Glutamatergic neuron (in vitro differentiated cells): ENCODE results near the gene LRGUK. TPM values are rescaled to one million over a fixed set of nuclear protein-coding genes. Genes with fewer than 3 reads are reported as not detected.
"Not testable (repeated sequence)": the region's sequence is repeated elsewhere in the genome, so short reads cannot be mapped to it uniquely, and the experiment has no call there.

ENCODE experiments used
- DNase-seq: peaks from one replicate; pipeline ENCODE4 v3.0.0; 2022
- H3K27ac Mint-ChIP-seq: one replicate; pipeline ENCODE4 v1.8.0; 2020; ENCODE audit warnings: mild to moderate bottlenecking, mixed read lengths, inconsistent platforms; ENCODE audit not compliant: unreplicated experiment
- H3K27me3 Mint-ChIP-seq: one replicate; pipeline ENCODE4 v1.8.0; 2020; ENCODE audit warnings: mild to moderate bottlenecking, moderate library complexity, mixed read lengths, inconsistent platforms; ENCODE audit not compliant: unreplicated experiment
- H3K36me3 Mint-ChIP-seq: one replicate; pipeline ENCODE4 v1.8.0; 2020; ENCODE audit warnings: mild to moderate bottlenecking, mixed read lengths, inconsistent platforms; ENCODE audit not compliant: unreplicated experiment
- H3K4me1 Mint-ChIP-seq: one replicate; pipeline ENCODE4 v1.8.0; 2020; ENCODE audit warnings: mild to moderate bottlenecking, low read depth, mixed read lengths, inconsistent platforms; ENCODE audit not compliant: unreplicated experiment
- H3K4me3 Mint-ChIP-seq: one replicate; pipeline ENCODE4 v1.8.0; 2020; ENCODE audit warnings: mild to moderate bottlenecking, mixed read lengths, inconsistent platforms; ENCODE audit not compliant: unreplicated experiment
- H3K9me3 Mint-ChIP-seq: one replicate; pipeline ENCODE4 v1.8.0; 2020; ENCODE audit warnings: mild to moderate bottlenecking, moderate library complexity, mixed read lengths, inconsistent platforms; ENCODE audit not compliant: unreplicated experiment
- CTCF ChIP-seq: fragments of 200-600 bp; sonication (generic); IDR thresholded peaks from one replicate; pipeline ENCODE4 v1.5.0; 2021; ENCODE audit not compliant: partially characterized antibody, unreplicated experiment
- total RNA-seq: library from RNA; stranded (reverse); fragmentation: NEBNext Ultra II Directional; extraction: Animal tissue kit (Norgen Biotek cat#: 25700); gene quantifications from one replicate; pipeline ENCODE4 v1.2.1, GENCODE V29; 2021; ENCODE audit not compliant: unreplicated experiment

The LRGUK gene
- total RNA-seq, 1 donor from 2014 or later, result 0.81 TPM

- Mint-ChIP-seq H3K27me3 (no peaks in the 10 kb centered on the region), H3K4me3 (no peak overlapping the region), H3K9me3 (no peaks in the 10 kb centered on the region), H3K36me3 (peaks cover 6% of the 10 kb centered on the region), H3K27ac (no peak overlapping the region), H3K4me1 (no peaks in the 10 kb centered on the region)
- TF ChIP-seq CTCF, result no peak
- no peak for DNase-seq
These were observed 162.7 kb downstream of the LRGUK start for GRCh38 chr7:134289841-134290240.

GRCh38 chr7:134290286-134290685 is 163.1 kb downstream of the LRGUK start:
- no peak for DNase-seq
- Mint-ChIP-seq H3K9me3 (no peaks in the 10 kb centered on the region), H3K27ac (no peak overlapping the region), H3K27me3 (no peaks in the 10 kb centered on the region), H3K4me1 (no peaks in the 10 kb centered on the region), H3K4me3 (no peak overlapping the region), H3K36me3 (peaks cover 11% of the 10 kb centered on the region)
- TF ChIP-seq CTCF, result no peak

GRCh38 chr7:134293002-134293740 is 166.0 kb downstream of the LRGUK start:
- no peak overlapping the region for H3K4me3 Mint-ChIP-seq
- no peaks in the 10 kb centered on the region for H3K27me3 Mint-ChIP-seq
- DNase-seq, result no peak
- H3K27ac Mint-ChIP-seq, result no peak overlapping the region
- peaks cover 11% of the 10 kb centered on the region for H3K36me3 Mint-ChIP-seq
- H3K4me1 Mint-ChIP-seq, result no peaks in the 10 kb centered on the region
- TF ChIP-seq CTCF, result no peak
- H3K9me3 Mint-ChIP-seq, result no peaks in the 10 kb centered on the region

GRCh38 chr7:134295982-134296381 is 168.8 kb downstream of the LRGUK start:
- H3K4me1 Mint-ChIP-seq, H3K27me3 Mint-ChIP-seq, H3K27ac Mint-ChIP-seq, DNase-seq, H3K9me3 Mint-ChIP-seq, H3K4me3 Mint-ChIP-seq: not testable (repeated sequence)
- H3K36me3 Mint-ChIP-seq, result peaks cover 11% of the 10 kb centered on the region

GRCh38 chr7:134297489-134297888 is 170.3 kb downstream of the LRGUK start:
- Mint-ChIP-seq H3K9me3 (no peaks in the 10 kb centered on the region), H3K4me1 (no peaks in the 10 kb centered on the region), H3K36me3 (peaks cover 11% of the 10 kb centered on the region), H3K27ac (no peak overlapping the region), H3K4me3 (no peak overlapping the region), H3K27me3 (no peaks in the 10 kb centered on the region)
- no peak for DNase-seq
- TF ChIP-seq CTCF, result no peak
